SK-N-SH (cell line): ENCODE data around the gene WNT16. TPM values are rescaled to one million over a fixed set of nuclear protein-coding genes. Genes with fewer than 3 reads are reported as not detected.

Source experiments
- CTCF ChIA-PET: fragments of 300-600, 350-600 bp; formaldehyde crosslinking; extraction: SDS; loops from one replicate; lab custom pipeline; 2021; lab: Yijun Ruan, JAX
- POLR2A ChIA-PET: fragments of 350-600 bp; sonication (Branson Sonifier 250); formaldehyde crosslinking; extraction: SDS; loops from one replicate; lab custom pipeline; 2020; ENCODE audit warnings: antibody characterized with exemption, inconsistent platforms; lab: Yijun Ruan, JAX
- DNase-seq: peaks from one replicate; pipeline ENCODE4 v3.0.0; 2012
- H2AFZ ChIP-seq: fragments of 200-600 bp; sonication (generic); 2 replicates; pipeline ENCODE4 v1.8.1; 2016; ENCODE audit warnings: antibody characterized with exemption, mild to moderate bottlenecking, low read depth
- H3F3A ChIP-seq: fragments of 200-600 bp; sonication (generic); replicated peaks from 2 replicates; pipeline ENCODE3; 2016; ENCODE audit warnings: antibody characterized with exemption, mild to moderate bottlenecking; ENCODE audit not compliant: insufficient read depth
- H3K27ac ChIP-seq, 2 experiments: fragments of 200-500 bp in 1 of 2; fragments of 200-600 bp in 1 of 2; sonication (Bioruptor generic) in 1 of 2; sonication (generic), shearing (Covaris generic) in 1 of 2; 2 replicates each; pipeline versions ENCODE4 v1.5.1 to v1.6.1; 2014 to 2016; ENCODE audit warnings: low read depth in 2 of 2, inconsistent platforms in 1 of 2, low read length in 1 of 2, mild to moderate bottlenecking in 1 of 2, mixed read lengths in 1 of 2
- H3K27me3 ChIP-seq: fragments of 200-600 bp; sonication (generic), shearing (Covaris generic); 2 replicates; pipeline ENCODE4 v1.6.1; 2016; ENCODE audit warnings: mixed run types; ENCODE audit not compliant: insufficient read depth
- H3K36me3 ChIP-seq, 2 experiments: fragments of 200-500 bp in 1 of 2; fragments of 200-600 bp in 1 of 2; sonication (Bioruptor generic) in 1 of 2; sonication (generic) in 1 of 2; replicated peaks in 1 of 2; 2 replicates each; pipeline versions ENCODE3 to v1.5.1; 2014 to 2016; ENCODE audit warnings: low read length in 1 of 2, mild to moderate bottlenecking in 1 of 2; ENCODE audit not compliant: insufficient read depth in 2 of 2, control insufficient read depth in 1 of 2
- H3K4me1 ChIP-seq, 2 experiments: fragments of 200-500 bp in 1 of 2; fragments of 200-600 bp in 1 of 2; sonication (Bioruptor generic) in 1 of 2; sonication (generic), shearing (Covaris generic) in 1 of 2; 2 replicates each; pipeline versions ENCODE4 v1.5.1 to v1.6.1; 2014 to 2016; ENCODE audit warnings: low read depth in 1 of 2, low read length in 1 of 2, mixed run types in 1 of 2; ENCODE audit not compliant: insufficient read depth in 2 of 2, control insufficient read depth in 1 of 2
- H3K4me2 ChIP-seq: fragments of 200-600 bp; sonication (generic), shearing (Covaris generic); 2 replicates; pipeline ENCODE4 v1.6.1; 2017; ENCODE audit warnings: mixed run types
- H3K4me3 ChIP-seq, 2 experiments: fragments of 200-500 bp in 1 of 2; fragments of 200-600 bp in 1 of 2; sonication (Bioruptor generic) in 1 of 2; sonication (generic), shearing (Covaris generic) in 1 of 2; 2 replicates each; pipeline versions ENCODE4 v1.5.1 to v1.8.1; 2014 to 2016; ENCODE audit warnings: low read depth in 2 of 2, inconsistent platforms in 1 of 2, low read length in 1 of 2, mild to moderate bottlenecking in 1 of 2, mixed read lengths in 1 of 2, moderate library complexity in 1 of 2
- H3K79me2 ChIP-seq: fragments of 200-600 bp; sonication (generic); 2 replicates; pipeline ENCODE4 v1.8.1; 2017; ENCODE audit warnings: mild to moderate bottlenecking; ENCODE audit not compliant: insufficient read depth
- H3K9ac ChIP-seq: fragments of 200-600 bp; sonication (generic); 2 replicates; pipeline ENCODE4 v1.6.1; 2017; ENCODE audit warnings: mixed run types
- H3K9me2 ChIP-seq: fragments of 200-600 bp; sonication (generic); 2 replicates; pipeline ENCODE4 v1.6.1; 2017; ENCODE audit warnings: mixed run types
- H3K9me3 ChIP-seq: fragments of 200-600 bp; sonication (generic); 2 replicates; pipeline ENCODE4 v1.6.1; 2017; ENCODE audit warnings: mixed run types, mild to moderate bottlenecking, moderate library complexity
- H4K20me1 ChIP-seq: fragments of 200-600 bp; sonication (generic); 2 replicates; pipeline ENCODE4 v1.6.1; 2017; ENCODE audit warnings: mild to moderate bottlenecking, mixed run types; ENCODE audit not compliant: insufficient read depth
- FOSL2 ChIP-seq: IDR thresholded peaks from 2 replicates; pipeline ENCODE4 v1.4.0; 2012; ENCODE audit warnings: low read depth, mild to moderate bottlenecking, moderate library complexity, borderline replicate concordance
- GABPA ChIP-seq: IDR thresholded peaks from 2 replicates; pipeline ENCODE4 v1.4.0; 2012; ENCODE audit warnings: low read depth, mild to moderate bottlenecking
- NRF1 ChIP-seq: IDR thresholded peaks from 2 replicates; pipeline ENCODE4 v1.6.1; 2012; ENCODE audit warnings: low read depth, mild to moderate bottlenecking, low read length
- POLR2AphosphoS5 ChIP-seq: IDR thresholded peaks from 2 replicates; pipeline ENCODE4 v1.6.1; 2012; ENCODE audit warnings: low read depth, low read length
- RXRA ChIP-seq: IDR thresholded peaks from 2 replicates; pipeline ENCODE4 v1.4.0; 2012; ENCODE audit warnings: low read depth, mild to moderate bottlenecking, borderline replicate concordance
- SMC3 ChIP-seq: IDR thresholded peaks from 2 replicates; pipeline ENCODE4 v1.6.1; 2012; ENCODE audit warnings: low read depth, low read length, improper control_type of control experiment
- TCF12 ChIP-seq: IDR thresholded peaks from 2 replicates; pipeline ENCODE4 v1.4.0; 2012
- WGBS: methylation state at CpG from one replicate; pipeline ENCODE4 v1.1.6; 2017; ENCODE audit warnings: low lambda C conversion rate; 5-methylcytosine and 5-hydroxymethylcytosine counted together
- polyA plus RNA-seq, 3 experiments: library from polyadenylated mRNA; depleted of rRNA; stranded (reverse); fragments of >200 nt; gene quantifications; 2 replicates each; pipeline ENCODE4 v1.2.3, GENCODE V29; 2012
- TF ChIP-seq, protein P1 (sequence below): fragments of 150-350 bp; IDR thresholded peaks from 2 replicates; pipeline ENCODE4 v1.6.1; 2017; ENCODE audit warnings: antibody characterized with exemption, low read length, low read depth, borderline replicate concordance
- TF ChIP-seq, protein P2 (sequence below): IDR thresholded peaks from 2 replicates; pipeline ENCODE4 v1.6.1; 2012; ENCODE audit warnings: mild to moderate bottlenecking, low read depth, low read length, moderate library complexity

WNT16 gene
- polyA plus RNA-seq, 1 of the 3 experiments (the other 2 are of a cell fraction): 0.05 TPM

- Histone ChIP-seq H3K27me3 (no peaks in the 10 kb centered on the region), H3K9ac (no peak overlapping the region), H3K4me1 (peaks cover 0 to 8% of the 10 kb centered on the region in 2 experiments; a peak in 2 of 4 replicates), H3K4me3 (no peak overlapping the region), H4K20me1 (no peaks in the 10 kb centered on the region), H3K4me2 (no peak overlapping the region), H3K79me2 (no peaks in the 10 kb centered on the region), H3K9me2 (no peaks in the 10 kb centered on the region), H2AFZ (no peak overlapping the region; the same call in 1 of the 2 replicates), H3F3A (no peaks in the 10 kb centered on the region), H3K27ac (no peak overlapping the region), H3K36me3 (no peaks in the 10 kb centered on the region), H3K9me3 (no peaks in the 10 kb centered on the region)
- no peak for DNase-seq
- 80% methylated on average over 4 of the region's 4 CpGs for WGBS
- TF ChIP-seq TCF12: no peak
- TF ChIP-seq SMC3: no peak
- TF ChIP-seq RXRA: no peak
- TF ChIP-seq NRF1: no peak
- CTCF ChIA-PET: interaction anchor here (0.6 kb wide), 1 partner anchor 101 kb away, joined by 4 read pairs; no protein-coding TSS in a partner anchor
- POLR2A ChIA-PET: no interaction called here
Observed at GRCh38 chr7:121279822-121280221, 49.0 kb upstream of the WNT16 start.

GRCh38 chr7:121280656-121281055, 48.1 kb upstream of the WNT16 start:
- no peaks in the 10 kb centered on the region for H3K9me3 ChIP-seq
- H3K4me3 ChIP-seq: no peak overlapping the region
- TF ChIP-seq TCF12 (no peak), POLR2AphosphoS5 (no peak), GABPA (no peak), FOSL2 (no peak)
- TF ChIP-seq, protein P1, sequence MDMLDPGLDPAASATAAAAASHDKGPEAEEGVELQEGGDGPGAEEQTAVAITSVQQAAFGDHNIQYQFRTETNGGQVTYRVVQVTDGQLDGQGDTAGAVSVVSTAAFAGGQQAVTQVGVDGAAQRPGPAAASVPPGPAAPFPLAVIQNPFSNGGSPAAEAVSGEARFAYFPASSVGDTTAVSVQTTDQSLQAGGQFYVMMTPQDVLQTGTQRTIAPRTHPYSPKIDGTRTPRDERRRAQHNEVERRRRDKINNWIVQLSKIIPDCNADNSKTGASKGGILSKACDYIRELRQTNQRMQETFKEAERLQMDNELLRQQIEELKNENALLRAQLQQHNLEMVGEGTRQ: no peak
- TF ChIP-seq, protein P2, sequence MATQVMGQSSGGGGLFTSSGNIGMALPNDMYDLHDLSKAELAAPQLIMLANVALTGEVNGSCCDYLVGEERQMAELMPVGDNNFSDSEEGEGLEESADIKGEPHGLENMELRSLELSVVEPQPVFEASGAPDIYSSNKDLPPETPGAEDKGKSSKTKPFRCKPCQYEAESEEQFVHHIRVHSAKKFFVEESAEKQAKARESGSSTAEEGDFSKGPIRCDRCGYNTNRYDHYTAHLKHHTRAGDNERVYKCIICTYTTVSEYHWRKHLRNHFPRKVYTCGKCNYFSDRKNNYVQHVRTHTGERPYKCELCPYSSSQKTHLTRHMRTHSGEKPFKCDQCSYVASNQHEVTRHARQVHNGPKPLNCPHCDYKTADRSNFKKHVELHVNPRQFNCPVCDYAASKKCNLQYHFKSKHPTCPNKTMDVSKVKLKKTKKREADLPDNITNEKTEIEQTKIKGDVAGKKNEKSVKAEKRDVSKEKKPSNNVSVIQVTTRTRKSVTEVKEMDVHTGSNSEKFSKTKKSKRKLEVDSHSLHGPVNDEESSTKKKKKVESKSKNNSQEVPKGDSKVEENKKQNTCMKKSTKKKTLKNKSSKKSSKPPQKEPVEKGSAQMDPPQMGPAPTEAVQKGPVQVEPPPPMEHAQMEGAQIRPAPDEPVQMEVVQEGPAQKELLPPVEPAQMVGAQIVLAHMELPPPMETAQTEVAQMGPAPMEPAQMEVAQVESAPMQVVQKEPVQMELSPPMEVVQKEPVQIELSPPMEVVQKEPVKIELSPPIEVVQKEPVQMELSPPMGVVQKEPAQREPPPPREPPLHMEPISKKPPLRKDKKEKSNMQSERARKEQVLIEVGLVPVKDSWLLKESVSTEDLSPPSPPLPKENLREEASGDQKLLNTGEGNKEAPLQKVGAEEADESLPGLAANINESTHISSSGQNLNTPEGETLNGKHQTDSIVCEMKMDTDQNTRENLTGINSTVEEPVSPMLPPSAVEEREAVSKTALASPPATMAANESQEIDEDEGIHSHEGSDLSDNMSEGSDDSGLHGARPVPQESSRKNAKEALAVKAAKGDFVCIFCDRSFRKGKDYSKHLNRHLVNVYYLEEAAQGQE: no peak
- TF ChIP-seq, all 33 proteins: peak for 0
- Histone ChIP-seq H3K36me3 (no peaks in the 10 kb centered on the region), H3K27me3 (no peaks in the 10 kb centered on the region), H3K79me2 (no peaks in the 10 kb centered on the region), H2AFZ (no peak overlapping the region), H3K9ac (no peak overlapping the region), H3K27ac (no peak overlapping the region), H3K9me2 (no peaks in the 10 kb centered on the region), H3K4me2 (no peak overlapping the region), H3F3A (no peaks in the 10 kb centered on the region), H4K20me1 (no peaks in the 10 kb centered on the region), H3K4me1 (peaks cover 0 to 8% of the 10 kb centered on the region in 2 experiments; a peak in 2 of 4 replicates)
- no peak for DNase-seq
- 93% methylated on average over 1 of the region's 1 CpG for WGBS
- POLR2A ChIA-PET: no interaction called here
- CTCF ChIA-PET: no interaction called here
